GM18502 (cell line): ENCODE measurements around the gene YIPF5.
A peak's percentile ranks its signal among the peaks of the same experiment; 100 is the strongest.

ENCODE experiments used
- ATAC-seq: cut with Tn5 transposase; IDR thresholded peaks from one replicate; pipeline ENCODE4 v1.9.1; 2021; ENCODE audit warnings: mild to moderate bottlenecking; ENCODE audit not compliant: unreplicated experiment, poor library complexity

YIPF5 gene

GRCh38 chr5:144183254-144183889, 12.9 kb upstream of the YIPF5 start:
- no peak for ATAC-seq

GRCh38 chr5:144179226-144179625, 8.8 kb upstream of the YIPF5 start:
- ATAC-seq = no peak

DNA sequence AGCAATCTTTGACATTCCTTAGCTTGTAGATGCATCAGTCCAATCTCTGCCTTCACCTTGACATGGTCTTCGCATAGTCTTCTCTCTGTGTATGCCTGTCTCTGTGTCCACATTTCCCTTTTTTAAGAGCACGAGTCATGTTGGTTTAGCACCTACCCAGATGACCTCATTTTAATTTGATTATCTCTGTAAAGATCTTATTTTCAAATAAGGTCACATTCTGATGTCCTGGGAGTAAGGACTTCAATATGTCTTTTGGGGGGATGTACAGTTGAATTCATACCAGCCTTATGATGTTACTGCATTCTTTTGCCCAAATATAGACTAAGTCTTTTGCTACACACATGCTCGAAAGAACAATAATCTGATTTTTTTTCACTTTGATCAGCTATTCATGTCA, 7.1 kb upstream of the YIPF5 start:
- ATAC-seq = no peak

GRCh38 chr5:144173766-144174165, 3.3 kb upstream of the YIPF5 start:
- no peak for ATAC-seq

DNA sequence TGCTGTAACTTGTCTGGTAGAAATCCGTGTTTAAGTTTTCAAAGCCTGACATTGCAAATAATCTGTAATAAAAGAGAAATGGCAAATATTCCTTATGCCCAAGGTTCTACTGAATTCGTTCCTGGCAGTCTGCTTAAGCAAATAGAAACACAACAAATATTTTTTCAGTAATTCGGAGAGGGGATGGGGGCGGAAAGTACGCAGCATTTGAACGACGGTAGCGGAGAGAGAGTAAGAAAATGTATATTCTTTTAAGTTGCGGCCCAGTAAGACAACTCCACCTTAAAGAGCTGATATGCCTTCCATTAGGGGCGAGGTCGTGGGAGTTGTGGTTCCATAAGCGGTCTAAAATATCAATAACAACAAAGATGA, 569 bp downstream of the YIPF5 start:
- ATAC-seq = peak; percentile 0

GRCh38 chr5:144167998-144168397, 2.5 kb downstream of the YIPF5 start:
- ATAC-seq = no peak

- ATAC-seq = no peak
Observed at GRCh38 chr5:144166696-144167095, 3.8 kb downstream of the YIPF5 start.

DNA sequence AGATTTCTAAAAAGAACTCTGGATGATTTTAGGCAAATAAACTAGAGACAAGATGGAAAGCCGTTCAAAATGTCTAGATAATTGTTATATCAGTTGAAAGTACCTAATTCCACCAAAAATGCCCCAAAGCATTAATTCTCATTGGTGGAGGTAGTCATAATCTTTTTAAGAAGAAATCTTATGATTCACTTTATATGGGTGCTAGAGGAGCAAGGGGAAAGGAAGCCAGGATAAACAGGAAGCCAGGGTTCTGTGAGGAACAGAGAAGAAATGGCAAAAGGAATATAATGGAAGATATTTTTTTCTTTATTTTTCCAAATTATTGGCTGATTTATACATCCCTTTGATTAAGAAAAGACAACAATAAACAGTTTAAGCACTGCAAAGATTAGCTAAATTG, 7.8 kb downstream of the YIPF5 start:
- ATAC-seq = no peak

GRCh38 chr5:144156767-144157171, 13.7 kb downstream of the YIPF5 start:
- ATAC-seq = no peak

- ATAC-seq = no peak
Observed at GRCh38 chr5:144151026-144151425, 19.4 kb downstream of the YIPF5 start.

DNA sequence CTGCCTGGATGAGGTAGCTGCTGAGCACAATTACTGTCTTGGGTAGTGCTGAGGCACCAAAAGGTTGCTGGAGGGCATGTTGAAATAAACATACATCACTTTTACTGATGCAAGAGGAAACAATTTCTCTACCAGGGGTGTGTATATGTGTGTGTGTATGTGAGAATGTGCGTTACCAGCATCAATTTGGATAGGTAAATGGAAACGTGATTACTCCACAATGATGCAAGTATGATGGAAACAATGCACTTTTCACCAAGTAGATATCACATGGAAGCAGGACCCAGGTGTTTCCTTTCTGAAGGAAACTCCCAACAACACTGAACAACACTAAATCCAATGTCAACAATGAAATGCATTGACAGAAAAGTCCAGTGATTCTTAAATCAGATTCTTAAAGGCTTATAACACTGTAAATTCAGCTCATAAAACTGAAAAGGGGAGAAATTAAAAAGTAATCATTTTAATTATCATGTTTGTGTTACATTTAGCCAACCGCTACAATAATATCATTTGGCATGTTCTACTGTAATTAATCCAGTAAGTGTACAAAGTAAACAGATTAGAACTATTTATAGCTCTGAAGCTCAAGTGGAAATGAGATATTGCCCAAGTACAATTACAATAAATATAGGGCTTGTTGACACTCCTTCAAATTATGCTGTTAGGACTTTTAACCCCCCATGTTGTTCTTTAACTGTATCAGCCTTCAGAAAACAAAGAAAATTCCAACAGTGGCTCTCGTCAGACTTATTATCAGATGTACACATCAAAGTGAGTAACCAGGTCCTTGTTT, 25.3 kb downstream of the YIPF5 start:
- ATAC-seq = no peak

DNA sequence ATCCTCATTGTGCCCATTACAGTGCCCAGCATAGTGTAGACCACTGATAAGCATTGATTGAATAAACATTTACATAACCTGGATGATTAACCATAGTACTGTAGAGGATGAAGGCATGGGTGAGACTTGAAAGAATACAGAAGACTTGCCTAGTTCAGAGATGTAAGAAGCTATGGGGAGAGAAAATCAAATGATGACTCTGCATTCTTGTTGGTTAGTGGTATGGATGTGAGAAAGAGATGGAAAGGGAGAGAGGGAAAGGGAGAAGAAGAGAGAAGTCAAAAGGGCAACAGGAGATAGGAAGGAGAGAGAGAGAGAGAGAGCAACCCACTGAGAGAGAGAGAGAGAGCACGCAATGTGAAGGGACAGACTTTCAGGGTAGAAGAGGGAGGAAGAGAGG, 26.8 kb downstream of the YIPF5 start:
- no peak for ATAC-seq

DNA sequence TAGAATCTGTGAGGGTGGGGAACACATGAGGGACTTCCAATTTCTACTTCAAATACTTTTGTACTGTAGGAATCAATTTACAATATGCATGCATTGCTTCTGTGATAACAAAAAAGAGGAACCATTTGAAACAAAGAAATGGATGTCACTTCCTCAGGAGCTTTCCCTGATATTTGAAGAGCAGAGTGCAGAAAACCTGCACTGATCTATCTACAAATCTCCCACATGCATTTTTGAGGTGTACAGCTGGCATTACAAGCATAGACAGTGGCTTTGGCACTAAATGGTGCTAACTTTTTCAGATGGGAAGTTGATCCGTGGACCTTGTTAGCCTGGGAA, 27.7 kb downstream of the YIPF5 start:
- no peak for ATAC-seq

DNA sequence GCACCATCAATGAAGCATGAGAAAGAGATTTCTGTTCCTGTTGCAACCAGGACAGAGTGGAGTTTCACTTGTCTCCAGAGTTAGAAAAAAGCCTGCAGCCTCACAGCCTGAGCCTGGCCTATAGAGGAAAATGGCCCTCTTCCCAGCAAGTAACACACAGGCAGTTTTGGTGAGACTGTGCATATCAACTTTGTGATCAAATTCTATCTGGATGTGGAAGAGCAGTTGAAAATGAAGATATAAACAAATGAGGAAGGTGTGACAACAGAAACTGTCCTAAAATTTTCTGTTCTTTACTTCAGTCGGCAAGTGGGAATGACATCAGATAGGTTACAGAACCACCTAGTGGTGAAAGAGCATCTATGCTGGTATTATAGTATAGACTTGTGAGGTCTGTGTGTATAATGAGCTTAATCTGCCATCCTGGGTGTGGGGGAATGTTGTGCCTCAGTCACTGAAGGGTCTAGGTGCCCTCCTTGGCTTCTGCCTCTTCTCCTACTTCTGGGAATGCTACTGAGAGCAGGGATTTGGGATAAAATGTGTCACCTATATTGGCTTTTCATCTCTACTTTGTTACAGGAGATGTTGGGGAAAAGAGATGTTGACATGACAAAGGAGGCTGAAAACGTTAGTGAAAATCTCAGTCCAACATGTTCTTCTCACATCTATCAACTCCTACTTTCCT, 28.2 kb downstream of the YIPF5 start:
- peak; percentile 99 for ATAC-seq

GRCh38 chr5:144141585-144141984, 28.9 kb downstream of the YIPF5 start:
- ATAC-seq = peak; percentile 11

GRCh38 chr5:144139586-144139985, 30.9 kb downstream of the YIPF5 start:
- no peak for ATAC-seq

GRCh38 chr5:144135113-144135762, 35.2 kb downstream of the YIPF5 start:
- no peak for ATAC-seq

DNA sequence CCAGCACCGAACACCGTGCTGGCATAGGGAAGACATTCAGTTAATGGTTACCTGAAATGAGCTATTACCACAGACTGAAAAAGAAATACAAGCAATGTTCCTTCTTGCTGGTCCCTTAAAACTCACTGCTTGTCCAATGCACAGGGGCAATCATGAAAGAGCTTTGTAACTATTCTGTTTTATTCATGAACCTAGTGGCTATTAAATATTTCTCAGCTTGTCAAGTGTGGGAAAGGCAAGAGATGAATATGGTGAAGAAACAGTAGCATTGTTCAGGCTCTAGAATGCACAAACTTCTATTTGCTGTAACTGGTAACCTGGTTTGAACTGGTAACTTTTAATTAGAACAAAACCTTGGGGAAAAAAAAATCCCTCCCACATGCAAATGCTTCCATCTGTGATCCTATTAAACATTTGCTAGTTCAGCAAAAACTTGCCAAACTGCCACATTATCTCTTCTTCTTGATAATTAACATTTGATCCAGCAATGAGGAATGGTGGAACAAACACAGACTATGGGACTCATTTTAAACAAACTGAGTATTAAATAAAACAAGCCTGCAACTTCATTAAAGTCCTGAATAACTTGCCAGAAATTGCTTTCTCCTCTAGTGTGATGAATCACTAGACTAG, 36.1 kb downstream of the YIPF5 start:
- no peak for ATAC-seq

DNA sequence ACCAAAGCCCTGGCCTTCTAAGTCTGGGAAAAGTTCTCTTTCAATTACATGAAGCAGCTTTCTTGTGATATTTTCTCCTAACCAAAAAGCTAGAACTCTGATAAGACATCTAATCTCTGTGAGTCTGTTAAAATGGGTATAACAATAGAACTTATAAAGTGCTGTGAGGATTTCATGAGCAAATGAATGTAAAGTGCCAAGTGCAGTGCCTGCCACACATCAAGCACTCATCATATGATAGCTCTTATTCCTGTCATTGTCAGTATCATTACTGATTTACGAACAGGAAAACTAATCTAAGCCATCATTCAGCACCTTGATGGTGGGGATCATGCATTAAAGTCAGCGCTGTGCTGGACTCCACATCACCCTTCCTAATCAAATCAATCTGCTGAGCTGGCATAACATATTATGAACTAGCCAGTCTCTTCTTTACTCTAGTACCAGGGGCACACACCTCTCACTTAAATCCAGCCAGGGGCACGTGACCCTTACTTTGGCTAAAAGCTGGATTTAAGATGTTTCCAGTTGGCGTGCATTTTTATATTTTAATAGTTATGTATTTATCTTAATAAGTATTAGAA, 37.3 kb downstream of the YIPF5 start:
- no peak for ATAC-seq

- no peak for ATAC-seq
Observed at GRCh38 chr5:144131261-144131660, 39.2 kb downstream of the YIPF5 start.
